Loucy (cell line): ENCODE results near the gene PMF1.

Source experiments
- H2AFZ ChIP-seq: fragments of 200-600 bp; sonication (generic); 2 replicates; pipeline ENCODE4 v1.6.0; 2016; ENCODE audit warnings: antibody characterized with exemption, mild to moderate bottlenecking, low read length, moderate library complexity
- H3F3A ChIP-seq: fragments of 200-600 bp; 2 replicates; pipeline ENCODE4 v1.6.0; 2016; ENCODE audit warnings: antibody characterized with exemption, low read depth, mild to moderate bottlenecking
- H3K27me3 ChIP-seq: fragments of 200-600 bp; sonication (generic); 2 replicates; pipeline ENCODE4 v1.6.1; 2014; ENCODE audit warnings: low read length, mild to moderate bottlenecking; ENCODE audit not compliant: insufficient read depth, poor library complexity, severe bottlenecking
- H3K36me3 ChIP-seq: fragments of 200-600 bp; sonication (generic); 2 replicates; pipeline ENCODE4 v1.6.1; 2016; ENCODE audit warnings: low read length; ENCODE audit not compliant: insufficient read depth
- H3K4me1 ChIP-seq: fragments of 200-600 bp; sonication (generic); 2 replicates; pipeline ENCODE4 v1.5.1; 2014; ENCODE audit warnings: low read length, mild to moderate bottlenecking; ENCODE audit not compliant: insufficient read depth, poor library complexity, severe bottlenecking
- H3K4me2 ChIP-seq: fragments of 200-600 bp; sonication (generic); 2 replicates; pipeline ENCODE4 v1.6.0; 2014; ENCODE audit warnings: antibody characterized with exemption, low read length, low read depth, mild to moderate bottlenecking; ENCODE audit not compliant: poor library complexity, severe bottlenecking
- H3K4me3 ChIP-seq: fragments of 200-600 bp; sonication (generic); 2 replicates; pipeline ENCODE4 v1.5.1; 2014; ENCODE audit warnings: low read length, mild to moderate bottlenecking, mixed read lengths; ENCODE audit not compliant: poor library complexity, severe bottlenecking
- H3K79me2 ChIP-seq: fragments of 200-600 bp; sonication (generic); 2 replicates; pipeline ENCODE4 v1.6.1; 2014; ENCODE audit warnings: low read length; ENCODE audit not compliant: insufficient read depth
- H3K9ac ChIP-seq: fragments of 200-600 bp; sonication (generic); 2 replicates; pipeline ENCODE4 v1.6.0; 2014; ENCODE audit warnings: mild to moderate bottlenecking, low read depth, low read length, moderate library complexity; ENCODE audit not compliant: poor library complexity, severe bottlenecking
- H3K9me2 ChIP-seq: fragments of 200-600 bp; sonication (generic); replicated peaks from 2 replicates; pipeline ENCODE4 v1.6.1; 2016; ENCODE audit warnings: low read depth, low read length, mixed read lengths
- H3K9me3 ChIP-seq: fragments of 200-600 bp; sonication (generic); 2 replicates; pipeline ENCODE4 v1.6.1; 2014; ENCODE audit warnings: mild to moderate bottlenecking, antibody characterized with exemption, low read length, low read depth; ENCODE audit not compliant: insufficient read depth
- H4K20me1 ChIP-seq: fragments of 200-600 bp; sonication (generic); 2 replicates; pipeline ENCODE4 v1.6.0; 2014; ENCODE audit warnings: antibody characterized with exemption, low read length, mild to moderate bottlenecking; ENCODE audit not compliant: insufficient read depth, poor library complexity, severe bottlenecking
- CTCF ChIP-seq: fragments of 200-600 bp; sonication (generic); conservative IDR thresholded peaks from 2 replicates; pipeline ENCODE4 v1.5.1; 2014; ENCODE audit warnings: mild to moderate bottlenecking, antibody characterized with exemption, low read length
- EZH2phosphoT487 ChIP-seq: fragments of 200-600 bp; IDR thresholded peaks from 2 replicates; pipeline ENCODE4 v1.6.1; 2018; ENCODE audit warnings: antibody characterized with exemption, mild to moderate bottlenecking, moderate library complexity, borderline replicate concordance

PMF1 gene

GRCh38 chr1:156228501-156228900 lies 15.7 kb downstream of the PMF1 start:
- no peak overlapping the region for H2AFZ ChIP-seq
- no peaks in the 10 kb centered on the region for H3K79me2 ChIP-seq
- no peaks in the 10 kb centered on the region for H3K9me3 ChIP-seq
- H3K9ac ChIP-seq, result no peak overlapping the region
- no peak overlapping the region for H3K4me3 ChIP-seq
- H3K36me3 ChIP-seq, result peaks cover 13% of the 10 kb centered on the region; the same call in 1 of the 2 replicates
- H3K4me2 ChIP-seq, result no peak overlapping the region
- H3K9me2 ChIP-seq, result no peaks in the 10 kb centered on the region
- H3F3A ChIP-seq, result no peaks in the 10 kb centered on the region
- H3K4me1 ChIP-seq, result no peaks in the 10 kb centered on the region
- H3K27me3 ChIP-seq, result no peaks in the 10 kb centered on the region
- TF ChIP-seq CTCF, result no peak
- no peak for TF ChIP-seq EZH2phosphoT487
- H4K20me1 ChIP-seq, result no peaks in the 10 kb centered on the region

- Histone ChIP-seq H3K4me3 (no peak overlapping the region), H3F3A (no peaks in the 10 kb centered on the region), H2AFZ (no peak overlapping the region), H3K79me2 (no peaks in the 10 kb centered on the region), H3K36me3 (peaks cover 9% of the 10 kb centered on the region; the same call in 1 of the 2 replicates), H3K4me1 (no peaks in the 10 kb centered on the region), H3K9me2 (no peaks in the 10 kb centered on the region), H4K20me1 (no peaks in the 10 kb centered on the region), H3K4me2 (no peak overlapping the region), H3K9me3 (no peaks in the 10 kb centered on the region), H3K9ac (no peak overlapping the region), H3K27me3 (no peaks in the 10 kb centered on the region)
- TF ChIP-seq CTCF (no peak), EZH2phosphoT487 (no peak)
Observed at GRCh38 chr1:156229809-156230472, 17.1 kb downstream of the PMF1 start.

GRCh38 chr1:156230473-156230837 lies 17.6 kb downstream of the PMF1 start:
- H4K20me1 ChIP-seq, result no peaks in the 10 kb centered on the region
- H3K4me2 ChIP-seq, result no peak overlapping the region
- peaks cover 9% of the 10 kb centered on the region; the same call in 1 of the 2 replicates for H3K36me3 ChIP-seq
- no peak overlapping the region for H3K9ac ChIP-seq
- no peak overlapping the region for H2AFZ ChIP-seq
- no peaks in the 10 kb centered on the region for H3K9me3 ChIP-seq
- H3K4me1 ChIP-seq, result no peaks in the 10 kb centered on the region
- TF ChIP-seq CTCF (no peak), EZH2phosphoT487 (no peak)
- H3K79me2 ChIP-seq, result no peaks in the 10 kb centered on the region
- no peaks in the 10 kb centered on the region for H3K9me2 ChIP-seq
- H3F3A ChIP-seq, result no peaks in the 10 kb centered on the region
- no peaks in the 10 kb centered on the region for H3K27me3 ChIP-seq
- no peak overlapping the region for H3K4me3 ChIP-seq
